ENCODE measurements around the gene PDSS2.
"Not testable (repeated sequence)": the region's sequence is repeated elsewhere in the genome, so short reads cannot be mapped to it uniquely, and the experiment has no call there.

The PDSS2 gene, protein sequence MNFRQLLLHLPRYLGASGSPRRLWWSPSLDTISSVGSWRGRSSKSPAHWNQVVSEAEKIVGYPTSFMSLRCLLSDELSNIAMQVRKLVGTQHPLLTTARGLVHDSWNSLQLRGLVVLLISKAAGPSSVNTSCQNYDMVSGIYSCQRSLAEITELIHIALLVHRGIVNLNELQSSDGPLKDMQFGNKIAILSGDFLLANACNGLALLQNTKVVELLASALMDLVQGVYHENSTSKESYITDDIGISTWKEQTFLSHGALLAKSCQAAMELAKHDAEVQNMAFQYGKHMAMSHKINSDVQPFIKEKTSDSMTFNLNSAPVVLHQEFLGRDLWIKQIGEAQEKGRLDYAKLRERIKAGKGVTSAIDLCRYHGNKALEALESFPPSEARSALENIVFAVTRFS

DNA sequence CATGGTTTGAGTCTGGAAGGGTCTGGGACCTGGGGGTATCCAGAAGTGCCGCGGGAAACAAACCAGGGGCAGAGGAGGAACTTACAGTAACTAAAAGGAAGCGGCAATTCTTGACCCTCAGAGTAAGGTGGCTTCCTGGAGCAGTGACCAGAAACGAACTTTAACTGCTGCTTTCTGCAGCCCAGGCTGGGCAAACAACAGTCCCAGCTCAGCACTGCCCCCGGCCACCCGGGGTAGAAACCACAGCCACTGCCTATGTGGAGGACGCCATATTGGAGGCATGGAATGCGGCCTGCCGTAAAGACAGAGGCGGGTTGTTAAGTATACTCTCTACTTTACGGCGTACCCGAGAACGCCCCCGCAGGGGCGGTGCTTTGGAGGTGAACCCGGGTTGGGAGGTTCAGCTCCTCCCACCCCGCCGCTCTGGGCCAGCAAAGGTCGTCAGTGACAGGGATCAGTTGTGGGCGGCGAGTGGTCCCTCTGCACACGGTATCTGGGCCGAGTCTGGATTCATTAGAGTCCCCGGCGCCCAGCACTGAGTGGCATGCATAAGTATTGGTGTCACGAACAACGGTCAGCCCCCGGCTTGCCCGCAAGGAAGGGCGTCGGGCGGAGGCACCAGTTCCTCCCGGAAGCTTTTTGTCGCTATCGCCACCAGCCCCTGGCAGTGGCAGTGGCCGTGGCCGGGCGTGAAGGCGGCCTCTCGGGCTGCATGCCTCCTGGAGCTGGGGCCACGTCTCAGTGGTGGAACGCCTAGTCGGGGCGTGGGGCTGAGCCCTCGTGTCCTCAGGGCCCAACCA, at the start of gene PDSS2:
TSS of gene PDSS2 (minus strand) at position 282 of the 800 bp plus-strand sequence. CDS start at position 3, 279 bp downstream.
- peak; percentile 99 for DNase-seq

DNA sequence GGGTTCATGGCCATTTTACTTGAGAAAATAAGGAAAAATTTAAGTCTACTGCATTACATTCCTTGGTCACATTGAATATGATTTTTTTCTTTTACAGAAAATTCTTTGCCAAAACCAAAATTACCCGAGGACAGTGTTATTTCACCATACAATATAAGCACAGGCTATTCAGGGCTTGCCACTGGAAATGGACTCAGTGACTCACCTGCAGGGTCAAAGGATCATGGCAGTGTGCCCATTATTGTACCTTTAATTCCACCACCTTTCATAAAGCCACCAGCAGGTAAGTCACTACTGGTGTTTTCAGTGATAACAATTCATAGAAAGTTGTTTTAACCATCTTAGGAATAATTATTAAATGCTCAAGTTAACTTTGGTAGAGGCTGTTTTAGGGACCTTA, 46.8 kb upstream of the PDSS2 start:
- no peak for DNase-seq

GRCh38 chr6:107504270-107505026, 45.1 kb upstream of the PDSS2 start:
- peak; percentile 38 for DNase-seq

DNA sequence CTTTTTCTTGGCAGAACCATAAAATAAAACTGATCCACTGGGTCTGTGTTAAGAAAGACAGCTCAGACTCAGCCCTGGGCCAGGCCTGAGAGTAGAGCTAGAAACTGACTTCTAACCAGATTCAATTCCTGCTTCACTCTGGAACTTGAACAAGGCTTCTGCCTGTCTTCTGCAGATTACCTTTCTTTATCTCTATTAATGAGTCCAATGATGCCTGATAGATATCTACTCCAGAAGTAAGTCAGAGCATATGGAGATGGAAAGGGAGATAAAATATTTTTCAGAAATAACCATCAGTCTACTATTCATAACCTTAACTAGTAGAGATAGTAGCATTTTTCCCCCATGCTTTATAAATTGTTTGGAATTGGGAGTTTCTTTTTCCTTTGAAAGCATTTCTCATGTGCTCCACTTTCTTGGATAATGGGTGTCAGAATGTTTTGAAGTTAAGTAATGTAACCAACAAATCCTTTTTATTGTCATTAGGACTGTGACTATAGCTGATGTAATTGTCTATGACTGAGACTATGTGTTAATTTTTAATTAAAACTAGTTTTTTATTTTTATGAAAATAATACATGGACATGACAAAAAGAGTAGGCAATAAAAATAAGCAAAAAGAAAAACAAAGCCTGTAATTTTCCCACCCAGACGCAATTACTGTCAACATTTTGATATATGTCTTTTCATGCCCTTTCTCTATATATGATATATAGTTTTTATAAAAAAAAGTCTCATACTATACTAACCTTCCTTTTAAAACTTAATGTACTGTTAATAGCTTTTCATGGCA, 37.7 kb upstream of the PDSS2 start:
- DNase-seq: no peak

DNA sequence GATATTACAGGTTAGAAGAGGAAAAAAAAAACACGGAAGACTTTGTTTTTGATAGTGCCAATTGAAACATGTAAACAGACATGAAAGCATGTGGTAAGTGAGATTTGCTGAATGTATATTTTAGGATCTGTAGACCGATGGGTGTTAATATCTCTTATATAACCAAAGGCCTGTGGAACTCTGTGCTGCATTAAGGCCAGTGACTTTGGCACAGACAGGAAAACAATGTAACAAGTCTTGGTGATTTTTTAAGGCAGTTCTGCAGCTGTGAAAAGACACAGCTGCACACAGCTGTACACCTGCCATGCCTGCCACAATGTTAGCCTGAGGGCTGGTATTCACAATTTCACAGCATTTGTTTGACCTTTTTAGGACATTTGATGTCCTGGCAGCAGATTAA, 36.6 kb upstream of the PDSS2 start:
- DNase-seq: no peak

DNA sequence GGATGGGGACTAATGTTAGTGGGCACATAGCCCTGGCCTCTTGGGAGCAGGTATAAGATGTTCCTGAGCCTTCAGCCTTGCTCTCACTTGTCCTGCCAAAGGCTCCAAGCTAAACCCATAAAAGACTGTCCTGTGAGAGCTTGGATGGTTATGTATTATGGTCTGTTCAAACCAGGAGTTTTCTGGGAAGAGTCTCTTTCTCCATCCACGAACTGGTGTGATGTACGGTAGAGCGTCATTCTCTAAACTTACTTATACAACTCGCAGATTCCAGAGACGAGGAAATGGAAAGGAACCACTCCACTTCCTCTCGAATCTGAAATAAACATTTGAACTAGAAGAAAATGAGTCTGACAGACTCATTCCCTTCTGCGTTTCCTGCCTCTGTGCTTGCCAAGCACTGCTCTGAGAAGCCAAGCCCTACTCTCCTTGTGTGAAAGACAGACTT, 35.9 kb upstream of the PDSS2 start:
- no peak for DNase-seq

- peak; percentile 30 for DNase-seq
Measured at GRCh38 chr6:107493158-107494057, 34.0 kb upstream of the PDSS2 start.

DNA sequence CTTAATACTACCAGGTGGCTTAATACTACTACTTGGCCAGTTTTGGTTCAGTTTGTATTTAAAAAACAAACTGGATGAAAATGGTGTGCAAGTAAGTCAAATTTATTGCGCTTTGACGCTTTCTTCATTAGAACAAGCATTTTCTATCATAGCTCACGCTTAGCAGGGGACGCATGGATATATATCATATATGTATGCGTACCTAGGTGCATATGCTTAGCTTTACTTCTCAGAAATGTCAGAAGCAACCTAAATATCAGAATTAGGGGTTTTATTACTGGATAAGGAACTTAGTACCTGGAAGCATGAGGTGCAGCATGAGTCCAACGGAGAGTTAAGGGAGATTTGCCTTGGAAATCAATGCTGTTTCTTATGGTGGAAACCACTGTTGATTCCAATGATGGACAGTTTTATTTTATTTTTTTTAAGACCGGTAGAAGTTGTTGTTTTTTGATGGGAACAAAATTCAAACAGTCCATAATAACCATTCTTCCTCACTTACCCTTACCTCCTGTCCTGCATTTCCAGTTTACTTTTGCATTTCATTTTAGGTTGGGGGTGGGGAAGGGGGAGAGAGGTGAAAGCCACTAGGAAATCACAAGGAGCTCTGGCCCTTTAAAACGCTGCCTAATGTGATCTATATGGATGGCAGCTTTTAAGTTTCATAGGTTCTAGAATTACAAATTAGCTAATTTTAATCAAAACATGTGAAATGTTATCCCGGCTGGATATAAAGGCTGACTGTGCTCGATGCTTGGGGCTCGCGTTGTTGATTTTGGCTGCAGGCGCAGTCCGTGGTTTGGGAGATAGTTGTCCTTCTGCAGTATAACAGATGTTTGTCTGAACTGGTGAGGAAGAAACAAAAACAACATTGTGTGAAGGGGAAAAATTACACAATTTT, 32.6 kb upstream of the PDSS2 start:
- DNase-seq: no peak

- DNase-seq: no peak
Measured at GRCh38 chr6:107491138-107491609, 31.8 kb upstream of the PDSS2 start.

DNA sequence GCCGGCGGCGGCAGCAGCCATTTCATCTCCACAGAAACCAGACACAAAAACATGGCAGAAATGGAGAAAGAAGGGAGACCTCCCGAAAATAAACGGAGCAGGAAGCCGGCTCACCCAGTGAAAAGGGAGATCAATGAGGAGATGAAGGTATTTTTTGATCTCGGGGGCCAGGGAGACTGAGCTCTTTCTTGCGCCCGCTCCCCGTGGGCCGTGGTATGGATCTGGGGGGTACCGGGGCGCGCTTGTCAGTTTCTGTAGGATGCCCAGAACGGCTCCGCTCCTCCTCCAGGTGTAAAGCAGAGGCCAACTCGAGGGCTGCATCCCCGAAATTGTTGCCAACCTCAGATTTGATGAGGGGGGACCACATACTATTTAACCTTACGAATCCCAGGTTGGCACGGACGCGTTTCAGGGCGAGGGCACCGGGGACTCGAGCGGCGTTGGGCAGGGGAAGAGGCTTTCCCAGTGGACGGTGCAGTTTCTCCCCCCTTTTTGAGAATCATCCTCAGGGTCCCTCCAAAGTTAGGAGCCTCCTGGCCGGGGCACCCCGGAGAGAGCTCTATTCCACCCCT, 31.3 kb upstream of the PDSS2 start:
- no peak for DNase-seq

DNA sequence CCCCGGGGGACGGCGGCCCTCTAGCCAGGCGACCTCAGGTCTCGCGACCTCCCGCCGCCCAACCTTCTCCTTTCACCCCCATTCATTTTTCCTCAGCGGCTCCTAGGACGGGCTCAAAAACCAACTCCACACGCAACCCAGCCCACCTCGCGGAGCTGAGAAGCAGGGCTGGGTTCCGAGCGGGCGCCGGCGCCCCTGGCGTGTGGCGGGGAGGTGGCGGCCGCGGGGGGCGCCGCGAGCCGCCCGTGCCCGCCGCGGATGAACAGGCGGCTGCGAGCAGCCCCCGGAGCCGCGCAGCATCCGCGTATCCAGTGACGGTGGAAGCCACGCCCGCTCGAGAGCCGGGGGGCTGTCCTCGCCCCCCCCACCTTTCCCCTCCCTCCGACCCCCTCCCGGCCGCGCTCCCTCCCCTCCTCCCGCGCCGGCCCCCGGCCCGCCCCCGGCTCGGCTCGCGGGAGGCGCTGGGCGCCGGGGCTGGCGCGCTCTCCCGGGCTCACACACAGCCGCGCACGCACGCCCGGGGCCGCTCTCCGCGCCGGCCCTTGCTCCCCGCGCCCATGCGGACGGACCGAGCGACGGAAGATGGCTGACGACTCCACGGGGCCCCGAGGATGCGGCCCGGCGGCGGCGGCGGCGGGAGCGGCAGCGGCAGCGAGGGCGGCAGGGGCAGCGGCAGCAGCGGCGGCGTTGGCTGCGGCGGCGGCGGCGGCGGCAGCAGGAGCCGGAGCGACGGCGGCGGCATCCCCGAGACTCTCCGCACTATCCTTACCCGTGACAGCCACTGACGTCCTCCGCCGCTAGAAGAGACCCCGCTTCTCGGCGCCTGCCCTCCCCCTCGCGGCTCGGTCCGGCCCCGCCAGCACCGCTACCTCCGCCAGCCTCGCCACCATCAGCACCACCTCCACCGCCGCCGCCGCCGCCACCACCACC, 30.5 kb upstream of the PDSS2 start, which contains the start of gene SOBP:
TSS of gene SOBP (plus strand) at position 482 of the 930 bp plus-strand sequence. CDS start 500 bp downstream, outside the sequence.
- DNase-seq: no peak

GRCh38 chr6:107488875-107489635, 29.7 kb upstream of the PDSS2 start:
- DNase-seq: no peak

GRCh38 chr6:107488174-107488874, 29.0 kb upstream of the PDSS2 start:
- DNase-seq: no peak

DNA sequence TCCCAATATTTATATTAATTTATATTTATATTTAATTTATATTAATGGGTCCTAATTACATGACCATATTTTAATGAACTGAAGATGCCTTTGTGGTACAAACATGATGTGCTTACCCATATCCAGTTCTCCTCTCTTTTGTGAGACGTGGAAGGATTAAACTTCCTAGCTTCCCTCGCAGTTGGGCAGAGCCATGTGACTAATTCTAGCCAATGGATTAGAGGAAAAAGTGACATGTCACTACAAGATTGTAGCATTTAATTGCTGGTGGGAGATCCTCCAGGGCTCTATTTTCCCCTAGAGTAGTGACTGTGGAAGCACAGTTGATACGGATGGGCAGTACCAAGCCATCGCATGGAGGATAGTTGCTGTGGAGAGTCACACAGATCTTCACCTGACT, 25.8 kb upstream of the PDSS2 start:
- no peak for DNase-seq

DNA sequence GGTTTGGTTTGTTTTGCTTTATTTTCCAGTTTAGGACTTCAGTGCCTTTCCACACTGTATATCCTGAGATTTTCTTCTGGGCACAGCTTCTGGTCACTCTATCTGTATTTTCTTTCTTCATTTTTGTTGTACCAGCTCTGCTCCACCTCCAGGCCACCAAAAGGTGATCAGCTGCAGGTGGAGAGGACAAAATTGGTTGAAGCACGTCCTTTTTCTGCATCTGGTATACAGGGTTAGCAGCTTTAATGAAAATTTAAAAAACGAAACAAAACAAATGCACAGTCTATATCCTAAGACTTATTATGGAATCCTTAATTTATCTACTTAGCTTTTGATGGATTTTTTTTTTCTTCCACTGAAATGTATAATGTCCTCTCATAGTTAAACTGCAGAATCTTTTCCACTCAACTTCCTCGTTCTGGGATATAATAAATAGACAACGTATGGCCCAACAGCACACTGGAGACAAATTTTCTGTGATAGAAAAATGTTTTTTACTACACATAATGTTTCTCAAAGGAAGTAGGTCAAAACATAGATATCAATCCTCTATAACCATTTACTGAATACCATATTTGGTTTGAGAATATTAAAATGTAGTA, 19.8 kb upstream of the PDSS2 start:
- DNase-seq: no peak

- not testable (repeated sequence) for DNase-seq
Measured at GRCh38 chr6:107475826-107476225, 16.5 kb upstream of the PDSS2 start.

All from MV-4-11 (cell line).